ENCODE data around the gene TMEM39B.
A peak's percentile ranks its signal among the peaks of the same experiment; 100 is the strongest.
"Not testable (repeated sequence)": the region's sequence is repeated elsewhere in the genome, so short reads cannot be mapped to it uniquely, and the experiment has no call there.

Gene TMEM39B

DNA sequence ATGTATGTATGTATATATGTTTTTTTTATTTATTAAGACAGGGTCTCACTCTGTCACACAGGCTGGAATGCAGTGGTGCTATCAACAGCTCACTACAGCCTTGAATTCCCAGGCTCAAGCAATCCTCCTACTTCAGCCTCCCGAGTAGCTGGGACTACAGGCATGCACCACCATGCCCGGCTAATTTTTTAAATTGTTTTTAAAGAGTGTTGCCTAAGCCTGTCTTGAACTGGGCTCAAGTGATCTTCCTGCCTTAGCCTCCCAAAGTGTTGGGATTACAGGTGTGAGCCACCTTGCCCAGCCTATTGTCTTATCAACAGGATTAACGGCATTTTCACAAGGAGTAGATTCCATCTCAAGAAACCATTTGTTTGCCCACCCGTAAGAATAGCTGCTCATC, 40.7 kb downstream of the TMEM39B start:
- not testable (repeated sequence) for DNase-seq

- no peak for DNase-seq
Measured at GRCh38 chr1:32114420-32114819, 41.7 kb downstream of the TMEM39B start.

DNA sequence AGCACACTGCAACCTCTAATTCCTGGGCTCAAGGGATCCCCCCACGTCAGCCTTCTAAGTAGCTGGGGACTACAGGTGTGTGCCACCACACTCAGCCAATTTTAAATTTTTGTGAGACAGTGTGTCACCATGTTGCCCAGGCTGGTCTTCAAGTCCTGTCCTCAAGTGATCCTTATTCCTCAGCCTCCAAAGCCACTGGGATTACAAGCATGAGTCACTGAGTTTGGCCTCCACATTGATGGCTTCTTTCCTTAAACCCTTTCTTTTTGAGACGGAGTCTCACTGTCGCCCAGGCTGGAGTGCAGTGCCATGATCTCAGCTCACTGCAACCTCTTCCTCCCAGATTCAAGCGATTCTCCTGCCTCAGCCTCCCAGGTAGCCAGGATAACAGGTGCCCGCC, 42.8 kb downstream of the TMEM39B start:
- no peak for DNase-seq

DNA sequence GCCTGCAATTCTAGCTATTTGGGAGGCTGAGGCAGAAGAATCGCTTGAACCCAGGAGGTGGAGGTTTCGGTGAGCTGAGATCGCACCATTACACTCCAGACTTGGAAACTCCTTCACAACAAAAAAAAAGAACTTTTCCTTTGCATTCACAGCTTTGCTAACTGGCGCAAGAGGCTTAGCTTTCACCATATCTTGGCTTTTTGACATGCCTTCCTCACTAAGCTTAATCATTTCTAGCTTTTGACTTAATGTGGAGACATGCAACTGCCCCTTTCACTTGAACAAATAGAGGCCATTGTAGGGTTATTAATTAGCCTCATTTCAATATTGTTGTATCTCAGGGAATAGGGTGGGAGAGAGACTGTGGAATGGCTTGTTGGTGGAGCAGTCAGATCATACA, 43.8 kb downstream of the TMEM39B start:
- DNase-seq = no peak

DNA sequence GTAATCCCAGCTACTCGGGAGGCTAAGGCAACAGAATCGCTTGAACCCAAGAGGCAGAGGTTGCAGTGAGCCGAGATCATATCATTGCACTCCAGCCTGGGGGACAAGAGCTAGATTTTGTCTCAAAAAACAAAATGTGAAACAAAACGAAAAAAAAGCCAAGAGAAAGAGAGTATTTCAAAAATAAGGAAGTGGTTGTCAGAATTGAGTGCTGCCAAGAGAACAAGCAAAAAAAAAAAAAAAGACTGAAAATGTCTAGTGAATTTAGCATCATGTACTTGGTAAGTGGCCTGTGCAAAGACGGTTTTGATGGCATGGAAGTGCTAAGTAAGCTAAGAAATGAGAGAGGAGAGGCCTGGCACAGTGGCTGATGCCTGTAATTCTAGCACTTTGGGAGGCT, 49.4 kb downstream of the TMEM39B start:
- DNase-seq = no peak

- DNase-seq = not testable (repeated sequence)
Measured at GRCh38 chr1:32123361-32123760, 50.6 kb downstream of the TMEM39B start.

- DNase-seq = no peak
Measured at GRCh38 chr1:32125313-32125712, 52.6 kb downstream of the TMEM39B start.

DNA sequence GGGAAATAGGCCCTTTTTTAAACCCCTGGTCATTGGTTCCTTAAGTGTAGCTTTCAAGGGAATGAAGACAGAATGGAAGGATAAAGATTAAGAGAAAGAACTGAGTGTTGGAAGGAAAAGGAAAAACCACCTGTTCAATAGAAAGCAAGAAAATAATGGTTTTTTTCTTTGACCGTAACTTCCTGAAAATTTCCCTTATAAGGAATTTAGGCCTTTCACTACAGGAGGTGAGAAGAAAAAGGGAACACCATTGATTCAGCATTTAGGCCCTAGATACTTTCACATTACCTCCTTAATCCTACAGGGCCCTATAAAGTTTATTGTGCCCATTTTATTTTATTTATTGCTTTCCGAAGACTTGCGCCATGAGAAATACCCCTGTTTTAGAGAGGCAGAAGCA, 54.0 kb downstream of the TMEM39B start:
- DNase-seq = no peak

- no peak for DNase-seq
Measured at GRCh38 chr1:32127409-32128198, 54.9 kb downstream of the TMEM39B start.

DNA sequence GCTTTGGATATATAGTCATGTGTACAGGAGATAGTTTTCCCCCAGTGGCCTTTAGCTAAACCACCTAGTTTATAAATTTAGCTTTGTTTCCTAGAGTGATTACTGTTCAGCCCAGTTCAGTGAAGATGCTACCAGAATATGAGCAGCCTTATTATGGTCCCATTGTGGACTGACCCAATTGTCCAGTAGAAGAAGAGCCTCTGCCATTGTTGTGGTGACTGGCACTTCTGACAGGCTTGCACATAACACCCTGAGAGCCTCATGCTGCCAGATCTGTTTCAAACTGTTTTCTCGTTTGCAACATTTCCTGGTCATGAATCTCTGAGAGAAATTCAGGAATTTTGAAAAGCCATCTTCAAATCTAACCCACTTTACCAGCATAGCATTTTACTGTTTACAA, 55.7 kb downstream of the TMEM39B start:
- DNase-seq = no peak

DNA sequence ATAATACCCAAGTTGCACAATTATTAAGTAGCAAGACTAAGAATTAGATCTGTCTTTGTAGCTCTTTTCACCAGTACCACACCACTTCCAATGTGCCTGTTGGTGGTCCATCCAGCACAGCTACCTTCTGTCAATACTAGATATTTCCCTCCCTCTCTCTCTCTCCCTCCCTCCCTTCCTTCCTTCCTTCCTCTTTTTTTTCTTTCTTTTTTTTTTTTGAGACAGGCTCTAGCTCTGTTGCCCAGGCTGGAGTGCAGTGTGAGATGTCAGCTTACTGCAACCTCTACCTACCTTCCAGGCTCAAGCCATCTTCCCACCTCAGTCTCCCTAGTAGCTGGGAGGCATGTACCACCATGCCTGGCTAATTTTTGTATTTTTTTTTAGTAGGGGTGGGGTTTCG, 56.2 kb downstream of the TMEM39B start:
- DNase-seq = no peak

DNA sequence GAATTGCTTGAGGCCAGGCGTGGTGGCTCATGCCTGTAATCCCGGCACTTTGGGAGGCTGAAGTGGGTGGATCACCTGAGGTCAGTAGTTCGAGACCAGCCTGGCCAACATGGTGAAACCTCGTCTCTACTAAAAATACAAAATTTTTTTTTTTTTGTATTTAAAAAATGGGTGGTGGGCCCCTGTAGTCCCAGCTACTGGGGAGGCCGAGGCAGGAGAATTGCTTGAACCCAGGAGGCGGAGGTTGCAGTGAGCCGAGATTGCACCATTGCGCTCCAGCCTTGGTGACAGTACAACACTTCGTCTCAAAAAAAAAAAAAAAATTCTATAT, 61.2 kb downstream of the TMEM39B start:
- not testable (repeated sequence) for DNase-seq

- DNase-seq = no peak
Measured at GRCh38 chr1:32137111-32137510, 64.4 kb downstream of the TMEM39B start.

GRCh38 chr1:32138965-32139364, 66.2 kb downstream of the TMEM39B start:
- no peak for DNase-seq

DNA sequence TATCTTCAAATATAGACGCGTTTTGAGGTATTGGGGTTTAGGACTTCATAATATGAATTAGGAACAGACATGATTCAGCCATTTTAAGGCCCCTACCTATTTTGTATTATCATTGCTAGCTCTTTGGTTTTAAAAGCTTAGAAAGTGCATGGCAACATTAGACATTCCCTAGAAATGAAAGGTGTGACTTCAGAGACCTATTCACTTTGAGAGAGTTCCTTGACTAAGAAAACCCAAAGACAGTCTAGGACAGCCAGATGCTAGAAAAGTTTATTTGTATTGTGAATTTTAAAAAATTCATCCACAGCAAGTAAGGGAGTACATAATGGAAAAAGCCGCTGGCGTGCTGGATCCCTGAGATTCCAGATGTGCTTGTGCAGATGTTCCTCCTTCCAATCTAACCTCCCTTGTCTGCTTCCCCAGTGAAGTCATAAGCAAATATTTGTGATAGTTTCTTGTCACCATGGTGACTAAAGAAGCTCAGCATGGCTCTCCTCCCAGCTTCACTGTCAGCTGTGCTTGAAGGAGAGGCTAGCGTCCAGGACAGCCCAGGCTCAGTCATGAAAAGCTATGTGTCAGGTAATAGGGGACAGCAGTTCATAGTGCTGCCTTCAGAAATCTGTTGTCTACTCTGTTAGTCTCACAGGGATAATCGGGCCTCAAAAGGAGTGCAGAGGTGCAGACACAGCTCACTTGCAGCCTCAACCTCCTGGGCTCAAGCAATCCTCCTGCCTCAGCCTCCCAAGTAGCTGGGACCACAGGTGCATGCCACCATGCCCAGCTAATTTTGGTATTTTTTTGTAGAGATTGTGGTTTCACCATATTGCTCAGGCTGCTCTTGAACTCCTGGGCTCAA, 69.9 kb downstream of the TMEM39B start:
- DNase-seq = peak; percentile 32

GRCh38 chr1:32143302-32143695, 70.6 kb downstream of the TMEM39B start:
- DNase-seq = not testable (repeated sequence)

DNA sequence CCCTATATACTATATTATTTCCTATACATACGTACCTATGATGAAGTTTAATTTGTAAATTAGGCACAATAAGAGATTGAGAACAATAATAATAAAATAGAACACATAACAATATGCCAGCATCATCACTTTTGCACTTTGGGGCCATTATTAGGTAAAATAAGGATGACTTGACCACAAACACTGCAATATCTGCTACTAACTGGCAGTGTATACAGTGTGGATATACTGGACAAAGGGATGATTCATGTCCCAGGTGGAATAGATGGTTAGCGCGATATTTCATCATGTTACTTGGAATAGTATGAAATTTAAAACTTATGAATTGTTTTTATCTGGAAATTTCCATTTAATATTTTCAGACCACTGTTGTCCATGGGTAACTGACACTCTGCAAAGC, 71.3 kb downstream of the TMEM39B start:
- DNase-seq = no peak

- not testable (repeated sequence) for DNase-seq
Measured at GRCh38 chr1:32147799-32148198, 75.1 kb downstream of the TMEM39B start.

DNA sequence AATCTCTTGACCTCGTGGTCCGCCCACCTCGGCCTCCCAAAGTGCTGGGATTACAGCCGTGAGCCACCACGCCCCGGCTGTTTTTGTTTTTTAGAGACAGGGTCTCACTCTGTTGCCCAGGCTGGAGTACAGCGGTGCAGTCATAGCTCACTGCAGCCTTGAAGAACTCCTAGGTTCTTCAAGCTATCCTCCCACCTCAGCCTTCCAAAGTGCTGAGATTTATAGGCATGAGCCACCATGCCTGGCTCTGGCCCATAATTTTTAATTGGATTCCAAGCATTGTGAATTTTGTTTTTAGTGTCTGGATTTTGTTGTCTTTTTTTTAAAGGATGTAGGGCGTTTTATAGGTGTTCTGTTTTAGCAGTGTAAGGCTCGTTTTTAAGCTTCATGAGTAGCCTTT, 78.1 kb downstream of the TMEM39B start:
- DNase-seq = no peak

- DNase-seq = no peak
Measured at GRCh38 chr1:32151319-32151787, 78.6 kb downstream of the TMEM39B start.
